Calu3 (cell line): Measurements from ENCODE around the gene PGC. TPM values are rescaled to one million over a fixed set of nuclear protein-coding genes. Genes with fewer than 3 reads are reported as not detected.

ENCODE experiments used
- BruUV-seq: library from RNA; stranded (reverse); fragments of 400-500 nt; replicated peaks from 2 replicates; lab custom pipeline; 2021; lab: Mats Ljungman, UMichigan
- CTCF ChIA-PET: fragments of 300-600 bp; sonication (Branson Sonifier 250); formaldehyde crosslinking; loops from one replicate; lab custom pipeline; 2022; ENCODE audit warnings: antibody characterized with exemption; lab: Charles Lee
- DNase-seq: peaks from one replicate; pipeline ENCODE4 v3.0.0; 2022
- H3K27ac Mint-ChIP-seq: one replicate; pipeline ENCODE4 v1.8.0; 2022; ENCODE audit warnings: mixed read lengths; ENCODE audit not compliant: unreplicated experiment
- H3K27me3 Mint-ChIP-seq: one replicate; pipeline ENCODE4 v1.8.0; 2022; ENCODE audit warnings: mixed read lengths; ENCODE audit not compliant: unreplicated experiment
- H3K36me3 Mint-ChIP-seq: one replicate; pipeline ENCODE4 v1.8.0; 2022; ENCODE audit warnings: mild to moderate bottlenecking, moderate library complexity, mixed read lengths; ENCODE audit not compliant: insufficient read depth, unreplicated experiment
- H3K4me1 Mint-ChIP-seq: one replicate; pipeline ENCODE4 v1.8.0; 2022; ENCODE audit warnings: mild to moderate bottlenecking, low read depth, mixed read lengths; ENCODE audit not compliant: unreplicated experiment
- H3K4me3 Mint-ChIP-seq: one replicate; pipeline ENCODE4 v1.8.0; 2022; ENCODE audit warnings: mild to moderate bottlenecking, low read depth, moderate library complexity, mixed read lengths; ENCODE audit not compliant: unreplicated experiment
- H3K9me3 Mint-ChIP-seq: one replicate; pipeline ENCODE4 v1.8.0; 2022; ENCODE audit warnings: low read depth, mixed read lengths; ENCODE audit not compliant: unreplicated experiment
- CTCF ChIP-seq: fragments of 200-600 bp; IDR thresholded peaks from one replicate; pipeline ENCODE4 v1.8.0; 2022; ENCODE audit warnings: antibody characterized with exemption; ENCODE audit not compliant: unreplicated experiment
- intact Hi-C: fragments of 100-400 bp; cut with micrococcal nuclease; formaldehyde crosslinking; loops from one replicate; pipeline ENCODE4 v1.10.0; 2022; ENCODE audit not compliant: unreplicated experiment
- total RNA-seq: library from RNA; stranded (reverse); gene quantifications from 2 replicates; pipeline ENCODE4 v1.2.3, GENCODE V29; 2022

The PGC gene
- total RNA-seq, 1 experiment from 2014 or later = not detected

GRCh38 chr6:41778895-41779294 is 31.7 kb upstream of the PGC start:
- Mint-ChIP-seq H3K9me3 (no peaks in the 10 kb centered on the region), H3K36me3 (peaks cover 37% of the 10 kb centered on the region), H3K27me3 (no peaks in the 10 kb centered on the region), H3K4me3 (peak overlapping the region; percentile 77), H3K27ac (peak overlapping the region; percentile 60), H3K4me1 (peaks cover 24% of the 10 kb centered on the region)
- no peak for DNase-seq
- CTCF ChIA-PET = interaction anchor here (1.2 kb wide), 1 partner anchor 7 kb away, joined by 3 read pairs; no protein-coding TSS in a partner anchor
- BruUV-seq = TSS peak; percentile 43
- TF ChIP-seq CTCF = no peak
- intact Hi-C loops = loop anchor here (5.0 kb wide), 2 partner anchors 177 to 412 kb away; no protein-coding TSS in a partner anchor

GRCh38 chr6:41777551-41778285 is 30.5 kb upstream of the PGC start:
- no peaks in the 10 kb centered on the region for H3K27me3 Mint-ChIP-seq
- no peak for TF ChIP-seq CTCF
- H3K27ac Mint-ChIP-seq = no peak overlapping the region
- BruUV-seq = no TSS peak
- peaks cover 37% of the 10 kb centered on the region for H3K36me3 Mint-ChIP-seq
- H3K9me3 Mint-ChIP-seq = no peaks in the 10 kb centered on the region
- CTCF ChIA-PET = interaction anchor here (1.2 to 1.4 kb wide), 2 partner anchors 9 to 65 kb away, joined by 3 to 6 read pairs; no protein-coding TSS in a partner anchor
- H3K4me3 Mint-ChIP-seq = no peak overlapping the region
- H3K4me1 Mint-ChIP-seq = peaks cover 21% of the 10 kb centered on the region
- no peak for DNase-seq
- intact Hi-C loops = loop anchor here (2.0 to 5.0 kb wide), 3 partner anchors 43 to 410 kb away; partner anchors contain the start of gene TFEB

- Mint-ChIP-seq H3K4me1 (no peaks in the 10 kb centered on the region), H3K36me3 (peaks cover 26% of the 10 kb centered on the region), H3K27ac (no peak overlapping the region), H3K4me3 (no peak overlapping the region), H3K9me3 (no peaks in the 10 kb centered on the region), H3K27me3 (no peaks in the 10 kb centered on the region)
- CTCF ChIA-PET = interaction anchor here (1.0 to 1.5 kb wide), 2 partner anchors 8 to 42 kb away, joined by 3 to 6 read pairs; no protein-coding TSS in a partner anchor
- DNase-seq = no peak
- no TSS peak for BruUV-seq
- intact Hi-C loops = loop anchor here (5.0 kb wide), 2 partner anchors 173 to 408 kb away; no protein-coding TSS in a partner anchor
- TF ChIP-seq CTCF = no peak
These were observed 28.2 kb upstream of the PGC start for GRCh38 chr6:41775293-41775882.

GRCh38 chr6:41774841-41775240 is 27.6 kb upstream of the PGC start:
- intact Hi-C loops = loop anchor here (5.0 kb wide), 2 partner anchors 173 to 408 kb away; no protein-coding TSS in a partner anchor
- no peaks in the 10 kb centered on the region for H3K9me3 Mint-ChIP-seq

More at GRCh38 chr6:41774841-41775240, 27.6 kb upstream of the PGC start:
- TF ChIP-seq CTCF = no peak
- no TSS peak for BruUV-seq
- no peak for DNase-seq
- H3K27me3 Mint-ChIP-seq = no peaks in the 10 kb centered on the region
- no peak overlapping the region for H3K4me3 Mint-ChIP-seq
- H3K36me3 Mint-ChIP-seq = peaks cover 21% of the 10 kb centered on the region
- CTCF ChIA-PET = no interaction called here
- no peak overlapping the region for H3K27ac Mint-ChIP-seq
- H3K4me1 Mint-ChIP-seq = no peaks in the 10 kb centered on the region
